PC-3 (cell line): ENCODE measurements around the gene C1orf53.

Source experiments
- EZH2 ChIP-seq: fragments of 300-600 bp; sonication (generic); IDR thresholded peaks from one replicate; pipeline ENCODE4 v1.6.1; 2017; ENCODE audit warnings: antibody characterized with exemption, mild to moderate bottlenecking, low read length; ENCODE audit not compliant: unreplicated experiment
- TF ChIP-seq, protein P1 (sequence below): fragments of 300-600 bp; sonication (generic); conservative IDR thresholded peaks from 2 replicates; pipeline ENCODE4 v1.5.1; 2017; ENCODE audit warnings: antibody characterized with exemption, low read depth, mild to moderate bottlenecking, low read length

- TF ChIP-seq, protein P1, sequence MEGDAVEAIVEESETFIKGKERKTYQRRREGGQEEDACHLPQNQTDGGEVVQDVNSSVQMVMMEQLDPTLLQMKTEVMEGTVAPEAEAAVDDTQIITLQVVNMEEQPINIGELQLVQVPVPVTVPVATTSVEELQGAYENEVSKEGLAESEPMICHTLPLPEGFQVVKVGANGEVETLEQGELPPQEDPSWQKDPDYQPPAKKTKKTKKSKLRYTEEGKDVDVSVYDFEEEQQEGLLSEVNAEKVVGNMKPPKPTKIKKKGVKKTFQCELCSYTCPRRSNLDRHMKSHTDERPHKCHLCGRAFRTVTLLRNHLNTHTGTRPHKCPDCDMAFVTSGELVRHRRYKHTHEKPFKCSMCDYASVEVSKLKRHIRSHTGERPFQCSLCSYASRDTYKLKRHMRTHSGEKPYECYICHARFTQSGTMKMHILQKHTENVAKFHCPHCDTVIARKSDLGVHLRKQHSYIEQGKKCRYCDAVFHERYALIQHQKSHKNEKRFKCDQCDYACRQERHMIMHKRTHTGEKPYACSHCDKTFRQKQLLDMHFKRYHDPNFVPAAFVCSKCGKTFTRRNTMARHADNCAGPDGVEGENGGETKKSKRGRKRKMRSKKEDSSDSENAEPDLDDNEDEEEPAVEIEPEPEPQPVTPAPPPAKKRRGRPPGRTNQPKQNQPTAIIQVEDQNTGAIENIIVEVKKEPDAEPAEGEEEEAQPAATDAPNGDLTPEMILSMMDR: no peak
- TF ChIP-seq EZH2: no peak
Measured at GRCh38 chr1:197944485-197944884, 42.1 kb downstream of the C1orf53 start.
